GM12878 (cell line): ENCODE measurements around the gene RNF11. TPM values are rescaled to one million over a fixed set of nuclear protein-coding genes. Genes with fewer than 3 reads are reported as not detected.

Source experiments
- ATAC-seq: fragments of 200-7000 bp; cut with Tn5 transposase; 3 replicates; pipeline ENCODE4 v1.9.1; 2020; ENCODE audit warnings: mild to moderate bottlenecking, moderate library complexity
- BruUV-seq: library from RNA; stranded (reverse); fragments of 400-500 nt; replicated peaks from 2 replicates; lab custom pipeline; 2021; lab: Mats Ljungman, UMichigan
- CTCF ChIA-PET: fragments of 300-600 bp; sonication (Branson Sonifier 250); formaldehyde crosslinking; extraction: SDS; loops from one replicate; lab custom pipeline; 2021; ENCODE audit warnings: inconsistent platforms; lab: Yijun Ruan, JAX
- POLR2A ChIA-PET: fragments of 350-600 bp; formaldehyde crosslinking; extraction: SDS; loops from one replicate; lab custom pipeline; 2021; ENCODE audit warnings: inconsistent platforms; lab: Charles Lee
- RAD21 ChIA-PET: fragments of 300-600 bp; sonication (Branson Sonifier 250); formaldehyde crosslinking; loops from one replicate; lab custom pipeline; 2023; ENCODE audit warnings: antibody characterized with exemption; ENCODE audit not compliant: unreplicated experiment; lab: Charles Lee
- SMC1A ChIA-PET: fragments of 300-600 bp; sonication (Branson Sonifier 250); formaldehyde crosslinking; loops from one replicate; lab custom pipeline; 2023; ENCODE audit not compliant: unreplicated experiment, uncharacterized antibody; lab: Charles Lee
- DNase-seq: peaks from one replicate; pipeline ENCODE4 v3.0.0-alpha.2; 2011; ENCODE audit warnings: low read depth, low spot score
- FAIRE-seq: peaks from 3 replicates; lab custom pipeline; 2011; peaks lifted over from hg19 to GRCh38; lab: Jason Lieb, UNC
- H2AFZ ChIP-seq: 2 replicates; pipeline ENCODE4 v1.6.0; 2011; ENCODE audit warnings: low read depth, low read length, control low read depth; ENCODE audit not compliant: control insufficient read depth
- H3K27ac ChIP-seq: 2 replicates; pipeline ENCODE4 v1.5.1; 2011; ENCODE audit warnings: control low read depth; ENCODE audit not compliant: control insufficient read depth, insufficient read depth
- H3K27me3 ChIP-seq, 2 experiments: replicated peaks in 1 of 2; 2 replicates each; pipeline versions ENCODE4 v1.6.0 to v1.6.1; 2011; ENCODE audit warnings: low read length in 1 of 2; ENCODE audit not compliant: control insufficient read depth in 2 of 2, insufficient read depth in 2 of 2
- H3K36me3 ChIP-seq, 2 experiments: 2 replicates each; pipeline ENCODE4 v1.5.1; 2011; ENCODE audit warnings: low read length in 1 of 2; ENCODE audit not compliant: control insufficient read depth in 2 of 2, insufficient read depth in 2 of 2
- H3K4me1 ChIP-seq: 2 replicates; pipeline ENCODE4 v1.6.1; 2011; ENCODE audit warnings: mild to moderate bottlenecking, low read length, moderate library complexity, mixed read lengths; ENCODE audit not compliant: control insufficient read depth, insufficient read depth
- H3K4me2 ChIP-seq: 2 replicates; pipeline ENCODE4 v1.6.0; 2011; ENCODE audit warnings: control low read depth; ENCODE audit not compliant: control insufficient read depth, insufficient read depth
- H3K4me3 ChIP-seq: fragments of 200-600 bp; sonication (generic); 2 replicates; pipeline ENCODE4 v1.5.1; 2016
- H3K79me2 ChIP-seq: 2 replicates; pipeline ENCODE4 v1.6.0; 2011; ENCODE audit warnings: low read length; ENCODE audit not compliant: control insufficient read depth, insufficient read depth
- H3K9ac ChIP-seq: 2 replicates; pipeline ENCODE4 v1.8.0; 2011; ENCODE audit warnings: low read length, control low read depth, mixed read lengths; ENCODE audit not compliant: control insufficient read depth, insufficient read depth
- H3K9me3 ChIP-seq: replicated peaks from 3 replicates; pipeline ENCODE4 v1.5.1; 2011; ENCODE audit warnings: mild to moderate bottlenecking, low read length; ENCODE audit not compliant: control insufficient read depth, insufficient read depth
- H4K20me1 ChIP-seq: 2 replicates; pipeline ENCODE4 v1.6.0; 2011; ENCODE audit not compliant: control insufficient read depth, insufficient read depth
- CEBPB ChIP-seq, 2 experiments: fragments of 150-350 bp in 1 of 2; IDR thresholded peaks; 2 replicates each; pipeline ENCODE4 v1.6.1; 2012 to 2014; ENCODE audit warnings: low read depth in 2 of 2, low read length in 2 of 2, borderline replicate concordance in 1 of 2, inconsistent platforms in 1 of 2
- CUX1 ChIP-seq: IDR thresholded peaks from 2 replicates; pipeline ENCODE4 v1.6.1; 2012; ENCODE audit warnings: improper control_type of control experiment, low read depth, low read length; ENCODE audit not compliant: insufficient replicate concordance
- EED ChIP-seq: sonication (generic); IDR thresholded peaks from 2 replicates; pipeline ENCODE4 v1.6.1; 2016; ENCODE audit warnings: antibody characterized with exemption, low read depth
- EP300 ChIP-seq, 2 experiments: fragments of 150-350 bp in 1 of 2; IDR thresholded peaks; 2 replicates each; pipeline ENCODE4 v1.6.1; 2011 to 2012; ENCODE audit warnings: low read depth in 2 of 2, low read length in 2 of 2, borderline replicate concordance in 1 of 2, improper control_type of control experiment in 1 of 2, inconsistent platforms in 1 of 2; ENCODE audit not compliant: control insufficient read depth in 1 of 2
- ESRRA ChIP-seq: IDR thresholded peaks from 2 replicates; pipeline ENCODE4 v1.6.1; 2012; ENCODE audit warnings: mild to moderate bottlenecking, low read length, improper control_type of control experiment
- LARP7 ChIP-seq: fragments of 450-650 bp; IDR thresholded peaks from 2 replicates; pipeline ENCODE4 v1.6.1; 2017; ENCODE audit warnings: mild to moderate bottlenecking
- MLLT1 ChIP-seq: fragments of 450-650 bp; IDR thresholded peaks from 2 replicates; pipeline ENCODE4 v1.6.1; 2016; ENCODE audit warnings: mild to moderate bottlenecking
- MYC ChIP-seq: IDR thresholded peaks from 2 replicates; pipeline ENCODE4 v1.6.1; 2011; ENCODE audit warnings: mild to moderate bottlenecking, low read length, moderate library complexity, inconsistent platforms; ENCODE audit not compliant: insufficient read depth, insufficient replicate concordance, insufficient read length, severe bottlenecking
- NFXL1 ChIP-seq: fragments of 450-650 bp; IDR thresholded peaks from 2 replicates; pipeline ENCODE4 v1.6.1; 2017; ENCODE audit warnings: antibody characterized with exemption, mild to moderate bottlenecking, borderline replicate concordance
- SPI1 ChIP-seq: IDR thresholded peaks from 2 replicates; pipeline ENCODE4 v1.6.1; 2011; ENCODE audit warnings: low read depth, mild to moderate bottlenecking, low read length, moderate library complexity, borderline replicate concordance; ENCODE audit not compliant: insufficient read depth
- TCF7 ChIP-seq: IDR thresholded peaks from 2 replicates; pipeline ENCODE4 v1.6.1; 2014; ENCODE audit warnings: antibody characterized with exemption, borderline replicate concordance
- WGBS: methylation state at CpG from one replicate; pipeline ENCODE4 v1.1.6; 2016; ENCODE audit warnings: low lambda C conversion rate; ENCODE audit not compliant: insufficient replicate concordance, insufficient coverage; ENCODE audit errors: missing lambda C conversion rate; 5-methylcytosine and 5-hydroxymethylcytosine counted together
- in situ Hi-C: fragments of 300-500 bp; cut with MboI; formaldehyde crosslinking; loops from 9 replicates; pipeline ENCODE4 v1.14.3; 2018; ENCODE audit warnings: mixed read lengths
- intact Hi-C: fragments of 100-400 bp; cut with micrococcal nuclease; formaldehyde crosslinking; loops from one replicate; pipeline ENCODE4 v1.14.2; 2022; ENCODE audit not compliant: unreplicated experiment
- polyA plus RNA-seq, 11 experiments: library from polyadenylated mRNA; depleted of rRNA in 4 of 11; unstranded in 6 of 11; stranded (reverse) in 5 of 11; fragments of >200 nt; fragmentation: Nextera tagmentation in 4 of 11; fragmentation: Illumina TruSeq in 1 of 11; extraction: Ambion mirVana in 4 of 11; extraction: Trizol in 1 of 11; gene quantifications; 1 replicate in 1 of 11; 2 replicates in 10 of 11; pipeline versions ENCODE4 v1.2.1 to v1.2.3, GENCODE V29; 2011 to 2016; ENCODE audit warnings: inconsistent platforms in 2 of 11, missing spikeins in 2 of 11, low read depth in 1 of 11
- total RNA-seq, 4 experiments: library from RNA; depleted of rRNA in 3 of 4; stranded (reverse); fragments of >200 nt in 3 of 4; fragmentation: Illumina TruSeq in 1 of 4; extraction: Trizol in 1 of 4; gene quantifications; 2 replicates each; pipeline versions ENCODE4 v1.2.1 to v1.2.3, GENCODE V29; 2013 to 2021
- TF ChIP-seq, protein P1 (sequence below): fragments of 450-650 bp; IDR thresholded peaks from 2 replicates; pipeline ENCODE4 v1.6.1; 2017; ENCODE audit warnings: borderline replicate concordance

The RNF11 gene
- total and polyA plus RNA-seq, 10 of the 15 experiments (the other 5 are each of a cell fraction or from before 2014, with no cell fraction given) = 9.5 to 43.6 (median 32.3) TPM

- peak overlapping the region; percentile 73 for H2AFZ ChIP-seq
- ChIA-PET CTCF (interaction anchor here (0.7 to 4.0 kb wide), 5 partner anchors 9 to 115 kb away, joined by 3 to 16 read pairs (median 5); no protein-coding TSS in a partner anchor), RAD21 (interaction anchor here (0.8 to 1.1 kb wide), 2 partner anchors 185 to 230 kb away, joined by 3 read pairs; no protein-coding TSS in a partner anchor), POLR2A (interaction anchor here (1.4 kb wide), 1 partner anchor 231 kb away, joined by 3 read pairs; no protein-coding TSS in a partner anchor), SMC1A (interaction anchor here (1.5 to 1.8 kb wide), 3 partner anchors 27 to 48 kb away, joined by 3 to 5 read pairs (median 4); partner anchors contain the start of gene TTC39A)
- in situ Hi-C loops = no loop called here
- DNase-seq = peak; percentile 32
- no TSS peak for BruUV-seq
- no peaks in the 10 kb centered on the region for H3K79me2 ChIP-seq
- peak; percentile 68 for FAIRE-seq
- peaks cover 52% of the 10 kb centered on the region for H3K4me1 ChIP-seq
- H3K27me3 ChIP-seq = no peaks in the 10 kb centered on the region
- H3K36me3 ChIP-seq = no peaks in the 10 kb centered on the region
- H3K4me2 ChIP-seq = peak overlapping the region; percentile 56
- H4K20me1 ChIP-seq = no peaks in the 10 kb centered on the region
- intact Hi-C loops = no loop called here
- peak; percentile 69 for ATAC-seq
- 17% methylated on average over 8 of the region's 8 CpGs for WGBS
- peak overlapping the region; percentile 69 for H3K27ac ChIP-seq
- peak overlapping the region; percentile 43; the same call in 1 of the 2 replicates for H3K9ac ChIP-seq
- H3K9me3 ChIP-seq = no peaks in the 10 kb centered on the region; the same call in 2 of the 3 replicates
- H3K4me3 ChIP-seq = peak overlapping the region; percentile 0; the same call in 1 of the 2 replicates
- TF ChIP-seq SPI1 (peak; percentile 86; the same call in 1 of the 2 replicates), NFXL1 (no peak), TCF7 (no peak), CUX1 (no peak), EED (peak; percentile 38), LARP7 (no peak), MLLT1 (no peak), EP300 (IDR thresholded peaks at IDR 0.05; ENCODE audit: borderline replicate concordance in 1 of 2, control insufficient read depth in 1 of 2, low read depth in 2 of 2, low read length in 2 of 2) (no peak), CEBPB (IDR thresholded peaks at IDR 0.05; ENCODE audit: borderline replicate concordance in 1 of 2, low read depth in 2 of 2, low read length in 2 of 2) (no peak), MYC (no peak), ESRRA (no peak)
- TF ChIP-seq, protein P1, sequence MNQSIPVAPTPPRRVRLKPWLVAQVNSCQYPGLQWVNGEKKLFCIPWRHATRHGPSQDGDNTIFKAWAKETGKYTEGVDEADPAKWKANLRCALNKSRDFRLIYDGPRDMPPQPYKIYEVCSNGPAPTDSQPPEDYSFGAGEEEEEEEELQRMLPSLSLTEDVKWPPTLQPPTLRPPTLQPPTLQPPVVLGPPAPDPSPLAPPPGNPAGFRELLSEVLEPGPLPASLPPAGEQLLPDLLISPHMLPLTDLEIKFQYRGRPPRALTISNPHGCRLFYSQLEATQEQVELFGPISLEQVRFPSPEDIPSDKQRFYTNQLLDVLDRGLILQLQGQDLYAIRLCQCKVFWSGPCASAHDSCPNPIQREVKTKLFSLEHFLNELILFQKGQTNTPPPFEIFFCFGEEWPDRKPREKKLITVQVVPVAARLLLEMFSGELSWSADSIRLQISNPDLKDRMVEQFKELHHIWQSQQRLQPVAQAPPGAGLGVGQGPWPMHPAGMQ = no peak
Observed at GRCh38 chr1:51303751-51304251, 67.7 kb downstream of the RNF11 start.
